H1 (cell line): ENCODE data around the gene RNF220. TPM values are rescaled to one million over a fixed set of nuclear protein-coding genes. Genes with fewer than 3 reads are reported as not detected.

Experiments
- CTCF ChIA-PET: fragments of 300-600 bp; sonication (Branson Sonifier 250); formaldehyde crosslinking; loops from one replicate; lab custom pipeline; 2021; ENCODE audit not compliant: partially characterized antibody; lab: Charles Lee
- POLR2A ChIA-PET: fragments of 300-600 bp; sonication (Branson Sonifier 250); formaldehyde crosslinking; loops from one replicate; lab custom pipeline; 2021; ENCODE audit warnings: inconsistent platforms; ENCODE audit not compliant: partially characterized antibody; lab: Charles Lee
- DNase-seq, 2 experiments: peaks; one replicate each; pipeline versions ENCODE4 v3.0.0 to v3.0.0-alpha.2; 2010 to 2022; ENCODE audit warnings: low spot score in 2 of 2, low read depth in 1 of 2, mixed read lengths in 1 of 2
- FAIRE-seq: peaks from 2 replicates; lab custom pipeline; 2011; peaks lifted over from hg19 to GRCh38; lab: Jason Lieb, UNC
- H2AFZ ChIP-seq: 2 replicates; pipeline ENCODE4 v1.8.1; 2012; ENCODE audit warnings: low read length, inconsistent platforms
- H2AK5ac ChIP-seq: 2 replicates; pipeline ENCODE4 v1.6.1; 2013; ENCODE audit warnings: low read depth, low read length
- H2BK120ac ChIP-seq: replicated peaks from 2 replicates; pipeline ENCODE3; 2013; ENCODE audit warnings: low read depth, low read length, inconsistent platforms
- H2BK12ac ChIP-seq: 2 replicates; pipeline ENCODE4 v1.6.1; 2013; ENCODE audit warnings: low read depth, low read length
- H2BK15ac ChIP-seq: 2 replicates; pipeline ENCODE4 v1.6.1; 2013; ENCODE audit warnings: low read length
- H2BK20ac ChIP-seq: 2 replicates; pipeline ENCODE4 v1.6.1; 2013; ENCODE audit warnings: low read length
- H2BK5ac ChIP-seq: 2 replicates; pipeline ENCODE4 v1.6.1; 2013; ENCODE audit warnings: low read depth, low read length
- H3K14ac ChIP-seq: 2 replicates; pipeline ENCODE4 v1.6.1; 2013; ENCODE audit warnings: inconsistent platforms; ENCODE audit not compliant: insufficient read length
- H3K18ac ChIP-seq: 2 replicates; pipeline ENCODE4 v1.6.1; 2013; ENCODE audit warnings: low read length; ENCODE audit errors: extremely low read depth
- H3K23ac ChIP-seq: 2 replicates; pipeline ENCODE4 v1.6.1; 2013; ENCODE audit warnings: inconsistent platforms; ENCODE audit not compliant: insufficient read length
- H3K23me2 ChIP-seq: 2 replicates; pipeline ENCODE4 v1.6.1; 2013; ENCODE audit warnings: low read depth, low read length
- H3K27ac ChIP-seq: 2 replicates; pipeline ENCODE4 v1.6.1; 2011; ENCODE audit warnings: low read depth, low read length, inconsistent platforms
- H3K27me3 ChIP-seq, 4 experiments: replicated peaks in 1 of 4; 1 replicate in 1 of 4; 2 replicates in 3 of 4; pipeline versions ENCODE4 v1.6.1 to v1.8.1; 2011 to 2013; ENCODE audit warnings: low read length in 3 of 4, mild to moderate bottlenecking in 3 of 4, inconsistent platforms in 2 of 4, mixed read lengths in 2 of 4, moderate library complexity in 1 of 4; ENCODE audit not compliant: control insufficient read depth in 3 of 4, insufficient read depth in 3 of 4; ENCODE audit errors: extremely low read depth in 1 of 4
- H3K36me3 ChIP-seq, 4 experiments: 2 replicates each; pipeline versions ENCODE4 v1.6.1 to v1.8.1; 2011 to 2013; ENCODE audit warnings: mild to moderate bottlenecking in 4 of 4, low read length in 3 of 4, moderate library complexity in 2 of 4, control low read depth in 1 of 4, inconsistent platforms in 1 of 4; ENCODE audit not compliant: insufficient read depth in 4 of 4, control insufficient read depth in 2 of 4
- H3K4ac ChIP-seq: replicated peaks from 2 replicates; pipeline ENCODE3; 2013; ENCODE audit warnings: low read length, low read depth, mixed read lengths, inconsistent platforms; ENCODE audit not compliant: insufficient read length
- H3K4me1 ChIP-seq, 4 experiments: replicated peaks in 1 of 4; 1 replicate in 1 of 4; 2 replicates in 3 of 4; pipeline versions ENCODE4 v1.6.1 to v1.8.1; 2011 to 2013; ENCODE audit warnings: low read length in 3 of 4, inconsistent platforms in 2 of 4, mixed read lengths in 1 of 4; ENCODE audit not compliant: insufficient read depth in 4 of 4, control insufficient read depth in 3 of 4
- H3K4me2 ChIP-seq, 2 experiments: 2 replicates each; pipeline versions ENCODE4 v1.6.1 to v1.8.1; 2011 to 2013; ENCODE audit warnings: low read depth in 2 of 2, low read length in 2 of 2, control low read depth in 1 of 2, inconsistent platforms in 1 of 2, mild to moderate bottlenecking in 1 of 2; ENCODE audit not compliant: insufficient read depth in 1 of 2
- H3K4me3 ChIP-seq, 4 experiments: fragments of 200-600, 300-600 bp in 1 of 4; sonication (generic), shearing (Covaris generic), sonication (Bioruptor Twin) in 1 of 4; 2 replicates each; pipeline versions ENCODE4 v1.5.1 to v1.8.1; 2011 to 2016; ENCODE audit warnings: low read length in 4 of 4, low read depth in 3 of 4, control low read depth in 2 of 4, inconsistent platforms in 2 of 4, mild to moderate bottlenecking in 2 of 4, mixed read lengths in 1 of 4, moderate library complexity in 1 of 4; ENCODE audit not compliant: insufficient read depth in 2 of 4; ENCODE audit errors: extremely low read depth in 1 of 4
- H3K56ac ChIP-seq: replicated peaks from 2 replicates; pipeline ENCODE3; 2013; ENCODE audit warnings: low read depth, mild to moderate bottlenecking, mixed read lengths, low read length, inconsistent platforms; ENCODE audit not compliant: insufficient read length
- H3K79me1 ChIP-seq: 2 replicates; pipeline ENCODE4 v1.6.1; 2013; ENCODE audit warnings: low read depth, low read length, control low read depth
- H3K79me2 ChIP-seq, 2 experiments: 2 replicates each; pipeline versions ENCODE4 v1.6.1 to v1.8.1; 2012 to 2013; ENCODE audit warnings: low read length in 2 of 2, mild to moderate bottlenecking in 2 of 2, inconsistent platforms in 1 of 2; ENCODE audit not compliant: insufficient read depth in 2 of 2, control insufficient read depth in 1 of 2
- H3K9ac ChIP-seq, 4 experiments: replicated peaks in 1 of 4; 1 replicate in 1 of 4; 2 replicates in 3 of 4; pipeline versions ENCODE4 v1.6.1 to v1.8.1; 2011 to 2013; ENCODE audit warnings: low read depth in 3 of 4, low read length in 3 of 4, control low read depth in 2 of 4, mild to moderate bottlenecking in 2 of 4, moderate library complexity in 2 of 4, inconsistent platforms in 1 of 4; ENCODE audit errors: extremely low read depth in 1 of 4
- H3K9me3 ChIP-seq, 2 experiments: 2 replicates each; pipeline versions ENCODE4 v1.6.1 to v1.8.1; 2012 to 2013; ENCODE audit warnings: mild to moderate bottlenecking in 2 of 2, moderate library complexity in 2 of 2, control low read depth in 1 of 2, inconsistent platforms in 1 of 2, low read depth in 1 of 2, low read length in 1 of 2, mixed read lengths in 1 of 2; ENCODE audit not compliant: insufficient read depth in 2 of 2
- H4K20me1 ChIP-seq, 2 experiments: replicated peaks in 1 of 2; 2 replicates each; pipeline versions ENCODE3 to v1.8.1; 2011 to 2013; ENCODE audit warnings: inconsistent platforms in 2 of 2, low read length in 2 of 2, mild to moderate bottlenecking in 1 of 2; ENCODE audit not compliant: insufficient read depth in 2 of 2, control insufficient read depth in 1 of 2
- H4K5ac ChIP-seq: 2 replicates; pipeline ENCODE4 v1.6.1; 2013; ENCODE audit warnings: low read length, low read depth, mixed read lengths, inconsistent platforms; ENCODE audit not compliant: insufficient read length
- H4K8ac ChIP-seq: 2 replicates; pipeline ENCODE4 v1.8.0; 2013; ENCODE audit warnings: mild to moderate bottlenecking, moderate library complexity, low read length, inconsistent platforms; ENCODE audit not compliant: insufficient read depth; ENCODE audit errors: extremely low read depth
- H4K91ac ChIP-seq: replicated peaks from 2 replicates; pipeline ENCODE3; 2013; ENCODE audit warnings: low read length, mixed read lengths, inconsistent platforms; ENCODE audit not compliant: insufficient read length
- CHD2 ChIP-seq: IDR thresholded peaks from 2 replicates; pipeline ENCODE4 v1.6.1; 2012; ENCODE audit warnings: low read length, improper control_type of control experiment
- EP300 ChIP-seq, 2 experiments: IDR thresholded peaks; 1 replicate in 1 of 2; 2 replicates in 1 of 2; pipeline ENCODE4 v1.6.1; 2011 to 2012; ENCODE audit warnings: low read depth in 2 of 2, low read length in 2 of 2, mild to moderate bottlenecking in 2 of 2, borderline replicate concordance in 1 of 2, inconsistent platforms in 1 of 2, moderate library complexity in 1 of 2
- HDAC2 ChIP-seq, 2 experiments: fragments of 300-600 bp in 1 of 2; sonication (generic) in 1 of 2; IDR thresholded peaks; 2 replicates each; pipeline ENCODE4 v1.6.1; 2011 to 2012; ENCODE audit warnings: low read depth in 2 of 2, low read length in 2 of 2, mild to moderate bottlenecking in 2 of 2, moderate library complexity in 2 of 2, borderline replicate concordance in 1 of 2, inconsistent platforms in 1 of 2
- KDM5A ChIP-seq: fragments of 200-600 bp; IDR thresholded peaks from 2 replicates; pipeline ENCODE4 v1.7.1; 2012; ENCODE audit warnings: mild to moderate bottlenecking, low read length, inconsistent platforms, mixed read lengths
- RAD21 ChIP-seq, 2 experiments: IDR thresholded peaks in 1 of 2; conservative IDR thresholded peaks in 1 of 2; 2 replicates each; pipeline ENCODE4 v1.6.1; 2011; ENCODE audit warnings: low read depth in 2 of 2, low read length in 2 of 2, improper control_type of control experiment in 1 of 2, inconsistent platforms in 1 of 2, mild to moderate bottlenecking in 1 of 2, moderate library complexity in 1 of 2
- SRF ChIP-seq: IDR thresholded peaks from 2 replicates; pipeline ENCODE4 v1.6.1; 2011; ENCODE audit warnings: mild to moderate bottlenecking, low read depth, low read length, moderate library complexity
- TEAD4 ChIP-seq: IDR thresholded peaks from 2 replicates; pipeline ENCODE4 v1.6.1; 2012; ENCODE audit warnings: low read depth, low read length, inconsistent platforms, mixed read lengths
- WGBS, 2 experiments: shearing (Covaris generic) in 1 of 2; methylation state at CpG; one replicate each; pipeline versions ENCODE4 v1.1.6 to v1.1.7; 2013 to 2015; ENCODE audit warnings: low lambda C conversion rate in 2 of 2, mixed read lengths in 2 of 2, inconsistent platforms in 1 of 2, low coverage in 1 of 2, missing lambda C conversion rate in 1 of 2; ENCODE audit not compliant: insufficient replicate concordance in 2 of 2, insufficient coverage in 1 of 2, insufficient read length in 1 of 2; ENCODE audit errors: extremely low coverage in 1 of 2, missing lambda C conversion rate in 1 of 2; 5-methylcytosine and 5-hydroxymethylcytosine counted together
- polyA plus RNA-seq, 7 experiments: library from polyadenylated mRNA; depleted of rRNA in 3 of 7; stranded (reverse) in 5 of 7; unstranded in 2 of 7; fragments of >200 nt in 5 of 7; fragments of 200-250 nt in 2 of 7; gene quantifications; 1 replicate in 5 of 7; 2 replicates in 1 of 7; 4 replicates in 1 of 7; pipeline versions ENCODE4 v1.2.1 to v1.2.3, GENCODE V29; 2011 to 2013; ENCODE audit warnings: missing spikeins in 2 of 7, mixed read lengths in 2 of 7
- total RNA-seq: library from RNA; stranded (reverse); fragmentation: NEBNext Ultra II Directional; extraction: Animal tissue kit (Norgen Biotek cat#: 25700); gene quantifications from 2 replicates; pipeline ENCODE4 v1.2.1, GENCODE V29; 2021
- TF ChIP-seq, protein P1 (sequence below), 3 experiments: IDR thresholded peaks; 1 replicate in 2 of 3; 2 replicates in 1 of 3; pipeline versions ENCODE4 v1.5.1 to v1.6.1; 2011; ENCODE audit warnings: low read length in 3 of 3, mild to moderate bottlenecking in 3 of 3, inconsistent platforms in 2 of 3, low read depth in 1 of 3, moderate library complexity in 1 of 3; ENCODE audit not compliant: insufficient read depth in 1 of 3; ENCODE audit errors: control extremely low read depth in 1 of 3

Gene RNF220
- total and polyA plus RNA-seq, 2 of the 8 experiments (the other 6 are each of a cell fraction or from before 2014, with no cell fraction given) = 123 to 160 TPM

DNA sequence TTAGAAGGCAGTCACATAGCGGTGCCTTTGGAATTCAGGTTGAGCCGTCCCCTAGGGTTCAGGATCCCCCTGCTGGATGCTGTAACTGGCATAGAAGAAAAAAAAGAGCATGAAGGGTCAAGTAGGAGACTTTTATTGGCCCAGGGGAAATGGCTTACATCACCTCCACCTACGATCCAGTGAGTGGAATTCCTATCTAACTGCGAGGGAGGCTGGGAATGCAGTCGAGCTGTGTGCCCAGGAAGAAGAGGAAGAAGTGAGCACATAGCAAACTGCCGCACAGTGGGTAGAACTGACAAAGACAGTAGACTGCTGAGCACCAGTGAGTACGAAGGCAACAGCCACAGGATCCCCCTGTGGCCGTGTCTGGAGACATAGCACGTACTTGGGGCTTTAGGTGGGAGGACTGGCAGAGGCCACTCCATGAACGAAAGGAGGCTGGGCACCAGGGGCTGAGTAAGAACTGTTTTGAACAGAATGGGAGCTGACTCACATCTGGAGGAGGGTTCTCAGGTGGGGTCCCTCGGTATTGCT is 79.2 kb downstream of the RNF220 start:
- Histone ChIP-seq H3K36me3 (no peaks in the 10 kb centered on the region), H2BK120ac (no peak overlapping the region), H3K4me3 (no peak overlapping the region), H2BK12ac (peak overlapping the region; percentile 75), H4K5ac (peak overlapping the region; percentile 6), H3K4me1 (peaks cover 6 to 16% (median 10%) of the 10 kb centered on the region in 4 experiments; a peak in 6 of 7 replicates), H4K8ac (peak overlapping the region; percentile 85; the same call in 1 of the 2 replicates), H2AK5ac (peak overlapping the region; percentile 83; the same call in 1 of the 2 replicates), H3K18ac (peak overlapping the region; percentile 60; the same call in 1 of the 2 replicates), H3K4me2 (0 out of 4 replicates have a peak overlapping the region, but pooled peaks of 1 of the 2 experiments have one; percentile 0), H3K4ac (no peak overlapping the region), H3K23ac (no peak overlapping the region), H3K79me2 (no peaks in the 10 kb centered on the region; a peak in 1 of 4 replicates), H3K23me2 (no peaks in the 10 kb centered on the region), H3K27ac (0 out of 2 replicates have a peak overlapping the region, but pooled peaks have one; percentile 12), H3K79me1 (no peaks in the 10 kb centered on the region), H3K9ac (no peak overlapping the region), H3K9me3 (no peaks in the 10 kb centered on the region), H3K56ac (no peak overlapping the region), H3K27me3 (no peaks in the 10 kb centered on the region), H3K14ac (no peak overlapping the region), H2AFZ (no peak overlapping the region), H4K91ac (peak overlapping the region; percentile 47), H2BK15ac (peak overlapping the region; percentile 66; the same call in 1 of the 2 replicates), H4K20me1 (no peaks in the 10 kb centered on the region), H2BK20ac (0 out of 2 replicates have a peak overlapping the region, but pooled peaks have one; percentile 40), H2BK5ac (peak overlapping the region; percentile 13; the same call in 1 of the 2 replicates)
- 75% methylated on average over 11 of the region's 11 CpGs; no CpG with 5 or more reads in 1 of the 2 experiments for WGBS, 2 experiments
- DNase-seq (peak in 1 of 2 experiments; percentile 41), FAIRE-seq (no peak)
- peak; percentile 55; the same call in 1 of the 2 replicates for TF ChIP-seq TEAD4
- no peak for TF ChIP-seq SRF
- TF ChIP-seq RAD21 (IDR thresholded peaks at IDR 0.05 in 1 of 2, conservative IDR thresholded peaks at IDR 0.05 in 1 of 2; ENCODE audit: low read depth in 2 of 2, low read length in 2 of 2) = peak; percentile 31 to 54
- no peak for TF ChIP-seq HDAC2 (IDR thresholded peaks at IDR 0.05; ENCODE audit: borderline replicate concordance in 1 of 2, low read depth in 2 of 2, low read length in 2 of 2)
- TF ChIP-seq, protein P1, sequence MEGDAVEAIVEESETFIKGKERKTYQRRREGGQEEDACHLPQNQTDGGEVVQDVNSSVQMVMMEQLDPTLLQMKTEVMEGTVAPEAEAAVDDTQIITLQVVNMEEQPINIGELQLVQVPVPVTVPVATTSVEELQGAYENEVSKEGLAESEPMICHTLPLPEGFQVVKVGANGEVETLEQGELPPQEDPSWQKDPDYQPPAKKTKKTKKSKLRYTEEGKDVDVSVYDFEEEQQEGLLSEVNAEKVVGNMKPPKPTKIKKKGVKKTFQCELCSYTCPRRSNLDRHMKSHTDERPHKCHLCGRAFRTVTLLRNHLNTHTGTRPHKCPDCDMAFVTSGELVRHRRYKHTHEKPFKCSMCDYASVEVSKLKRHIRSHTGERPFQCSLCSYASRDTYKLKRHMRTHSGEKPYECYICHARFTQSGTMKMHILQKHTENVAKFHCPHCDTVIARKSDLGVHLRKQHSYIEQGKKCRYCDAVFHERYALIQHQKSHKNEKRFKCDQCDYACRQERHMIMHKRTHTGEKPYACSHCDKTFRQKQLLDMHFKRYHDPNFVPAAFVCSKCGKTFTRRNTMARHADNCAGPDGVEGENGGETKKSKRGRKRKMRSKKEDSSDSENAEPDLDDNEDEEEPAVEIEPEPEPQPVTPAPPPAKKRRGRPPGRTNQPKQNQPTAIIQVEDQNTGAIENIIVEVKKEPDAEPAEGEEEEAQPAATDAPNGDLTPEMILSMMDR (IDR thresholded peaks at IDR 0.05; ENCODE audit: control extremely low read depth in 1 of 3, insufficient read depth in 1 of 3, low read depth in 1 of 3, low read length in 3 of 3) = peak; percentile 6 to 39 (median 18)
- no peak for TF ChIP-seq KDM5A
- TF ChIP-seq CHD2 = no peak
- TF ChIP-seq EP300 (IDR thresholded peaks at IDR 0.05; ENCODE audit: borderline replicate concordance in 1 of 2, low read depth in 2 of 2, low read length in 2 of 2) = no peak
- POLR2A ChIA-PET = interaction anchor here (1.0 to 1.7 kb wide), 2 partner anchors 10 to 16 kb away, joined by 3 to 4 read pairs; no protein-coding TSS in a partner anchor
- CTCF ChIA-PET = interaction anchor here (0.6 to 2.4 kb wide), 12 partner anchors 12 to 190 kb away, joined by 3 to 10 read pairs (median 4); no protein-coding TSS in a partner anchor
